Spleen (tissue), 7 donors: Measurements from ENCODE around the gene MRPS25.

ENCODE experiments used
- CTCF ChIP-seq, 11 experiments: fragments of 200-600 bp in 7 of 11; fragments of 450-650 bp in 4 of 11; sonication (generic) in 4 of 11; IDR thresholded peaks in 8 of 11; conservative IDR thresholded peaks in 3 of 11; 1 replicate in 7 of 11; 2 replicates in 4 of 11; pipeline versions ENCODE4 v1.4.0 to v1.8.0; 2016 to 2021; ENCODE audit warnings: antibody characterized with exemption in 11 of 11, inconsistent platforms in 4 of 11, mild to moderate bottlenecking in 1 of 11
- POLR2A ChIP-seq, 3 donors: fragments of 450-650 bp; IDR thresholded peaks; one replicate each; pipeline ENCODE4 v1.5.1; 2017; ENCODE audit warnings: antibody characterized with exemption in 3 of 3, mild to moderate bottlenecking in 1 of 3
- donor health status: DM: no; HTN: no; CAD: no; lungs with moderate emphysema.
- donor health status: DM: no; HTN: no; CAD: no.
- donor health status: DM: no; HTN: no; CAD: no.

GRCh38 chr3:15063238-15063637 lies 1.9 kb downstream of the MRPS25 start:
- no peak for TF ChIP-seq CTCF (IDR thresholded peaks at IDR 0.05 in 8 of 11, conservative IDR thresholded peaks at IDR 0.05 in 3 of 11)
- TF ChIP-seq POLR2A (IDR thresholded peaks at IDR 0.05), result no peak
